HL-60 (cell line): Measurements from ENCODE around the gene ZNF334.

Experiments used
- GABPA ChIP-seq: IDR thresholded peaks from 2 replicates; pipeline ENCODE4 v1.6.1; 2012; ENCODE audit warnings: low read depth
- POLR2AphosphoS5 ChIP-seq: IDR thresholded peaks from 2 replicates; pipeline ENCODE4 v1.6.1; 2012; ENCODE audit warnings: low read depth
- TF ChIP-seq, protein P1 (sequence below): IDR thresholded peaks from 2 replicates; pipeline ENCODE4 v1.6.1; 2012; ENCODE audit warnings: low read depth; ENCODE audit not compliant: insufficient replicate concordance
- TF ChIP-seq, protein P2 (sequence below): IDR thresholded peaks from one replicate; pipeline ENCODE4 v1.5.1; 2011; ENCODE audit warnings: low read length, control low read depth, inconsistent platforms; ENCODE audit not compliant: insufficient read depth

DNA sequence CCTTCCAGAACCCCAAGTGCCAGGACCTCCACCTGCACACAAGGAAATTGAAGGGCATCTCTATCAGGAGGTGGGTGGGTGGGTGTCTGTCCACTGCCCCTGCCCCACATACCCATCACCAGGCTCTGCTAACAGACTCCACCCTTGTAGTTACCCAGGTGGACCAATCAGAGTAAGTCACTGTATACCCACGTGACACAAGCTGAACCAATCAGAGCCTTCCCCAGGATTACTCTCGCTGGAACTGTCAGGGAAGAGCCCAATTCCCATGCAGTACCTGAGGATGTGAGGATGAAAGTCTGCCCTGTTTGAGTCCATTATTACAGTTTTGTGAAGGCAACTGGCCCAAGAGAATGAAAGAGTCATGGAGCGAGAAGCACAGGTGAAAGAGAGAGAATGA is 32.9 kb upstream of the ZNF334 start:
- TF ChIP-seq, protein P1, sequence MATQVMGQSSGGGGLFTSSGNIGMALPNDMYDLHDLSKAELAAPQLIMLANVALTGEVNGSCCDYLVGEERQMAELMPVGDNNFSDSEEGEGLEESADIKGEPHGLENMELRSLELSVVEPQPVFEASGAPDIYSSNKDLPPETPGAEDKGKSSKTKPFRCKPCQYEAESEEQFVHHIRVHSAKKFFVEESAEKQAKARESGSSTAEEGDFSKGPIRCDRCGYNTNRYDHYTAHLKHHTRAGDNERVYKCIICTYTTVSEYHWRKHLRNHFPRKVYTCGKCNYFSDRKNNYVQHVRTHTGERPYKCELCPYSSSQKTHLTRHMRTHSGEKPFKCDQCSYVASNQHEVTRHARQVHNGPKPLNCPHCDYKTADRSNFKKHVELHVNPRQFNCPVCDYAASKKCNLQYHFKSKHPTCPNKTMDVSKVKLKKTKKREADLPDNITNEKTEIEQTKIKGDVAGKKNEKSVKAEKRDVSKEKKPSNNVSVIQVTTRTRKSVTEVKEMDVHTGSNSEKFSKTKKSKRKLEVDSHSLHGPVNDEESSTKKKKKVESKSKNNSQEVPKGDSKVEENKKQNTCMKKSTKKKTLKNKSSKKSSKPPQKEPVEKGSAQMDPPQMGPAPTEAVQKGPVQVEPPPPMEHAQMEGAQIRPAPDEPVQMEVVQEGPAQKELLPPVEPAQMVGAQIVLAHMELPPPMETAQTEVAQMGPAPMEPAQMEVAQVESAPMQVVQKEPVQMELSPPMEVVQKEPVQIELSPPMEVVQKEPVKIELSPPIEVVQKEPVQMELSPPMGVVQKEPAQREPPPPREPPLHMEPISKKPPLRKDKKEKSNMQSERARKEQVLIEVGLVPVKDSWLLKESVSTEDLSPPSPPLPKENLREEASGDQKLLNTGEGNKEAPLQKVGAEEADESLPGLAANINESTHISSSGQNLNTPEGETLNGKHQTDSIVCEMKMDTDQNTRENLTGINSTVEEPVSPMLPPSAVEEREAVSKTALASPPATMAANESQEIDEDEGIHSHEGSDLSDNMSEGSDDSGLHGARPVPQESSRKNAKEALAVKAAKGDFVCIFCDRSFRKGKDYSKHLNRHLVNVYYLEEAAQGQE: no peak
- TF ChIP-seq, protein P2, sequence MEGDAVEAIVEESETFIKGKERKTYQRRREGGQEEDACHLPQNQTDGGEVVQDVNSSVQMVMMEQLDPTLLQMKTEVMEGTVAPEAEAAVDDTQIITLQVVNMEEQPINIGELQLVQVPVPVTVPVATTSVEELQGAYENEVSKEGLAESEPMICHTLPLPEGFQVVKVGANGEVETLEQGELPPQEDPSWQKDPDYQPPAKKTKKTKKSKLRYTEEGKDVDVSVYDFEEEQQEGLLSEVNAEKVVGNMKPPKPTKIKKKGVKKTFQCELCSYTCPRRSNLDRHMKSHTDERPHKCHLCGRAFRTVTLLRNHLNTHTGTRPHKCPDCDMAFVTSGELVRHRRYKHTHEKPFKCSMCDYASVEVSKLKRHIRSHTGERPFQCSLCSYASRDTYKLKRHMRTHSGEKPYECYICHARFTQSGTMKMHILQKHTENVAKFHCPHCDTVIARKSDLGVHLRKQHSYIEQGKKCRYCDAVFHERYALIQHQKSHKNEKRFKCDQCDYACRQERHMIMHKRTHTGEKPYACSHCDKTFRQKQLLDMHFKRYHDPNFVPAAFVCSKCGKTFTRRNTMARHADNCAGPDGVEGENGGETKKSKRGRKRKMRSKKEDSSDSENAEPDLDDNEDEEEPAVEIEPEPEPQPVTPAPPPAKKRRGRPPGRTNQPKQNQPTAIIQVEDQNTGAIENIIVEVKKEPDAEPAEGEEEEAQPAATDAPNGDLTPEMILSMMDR: no peak
- no peak for TF ChIP-seq POLR2AphosphoS5
- no peak for TF ChIP-seq GABPA
